Mesenteric fat pad (tissue), 1 donor: ENCODE results near the gene ITPR2. TPM values are rescaled to one million over a fixed set of nuclear protein-coding genes. Genes with fewer than 3 reads are reported as not detected.
"Not testable (repeated sequence)": the region's sequence is repeated elsewhere in the genome, so short reads cannot be mapped to it uniquely, and the experiment has no call there.

ENCODE experiments used
- DNase-seq: peaks from one replicate; pipeline ENCODE4 v3.0.0-alpha.2; 2020; ENCODE audit warnings: low spot score
- total RNA-seq: library from RNA; stranded (reverse); fragmentation: NEBNext Ultra II Directional; extraction: Animal tissue kit (Norgen Biotek cat#: 25700); gene quantifications from one replicate; pipeline ENCODE4 v1.2.1, GENCODE V29; 2021
- donor health status: DM: yes; HTN: yes; CAD: no.

ITPR2 gene
- total RNA-seq, 1 donor from 2014 or later: 71.3 TPM

DNA sequence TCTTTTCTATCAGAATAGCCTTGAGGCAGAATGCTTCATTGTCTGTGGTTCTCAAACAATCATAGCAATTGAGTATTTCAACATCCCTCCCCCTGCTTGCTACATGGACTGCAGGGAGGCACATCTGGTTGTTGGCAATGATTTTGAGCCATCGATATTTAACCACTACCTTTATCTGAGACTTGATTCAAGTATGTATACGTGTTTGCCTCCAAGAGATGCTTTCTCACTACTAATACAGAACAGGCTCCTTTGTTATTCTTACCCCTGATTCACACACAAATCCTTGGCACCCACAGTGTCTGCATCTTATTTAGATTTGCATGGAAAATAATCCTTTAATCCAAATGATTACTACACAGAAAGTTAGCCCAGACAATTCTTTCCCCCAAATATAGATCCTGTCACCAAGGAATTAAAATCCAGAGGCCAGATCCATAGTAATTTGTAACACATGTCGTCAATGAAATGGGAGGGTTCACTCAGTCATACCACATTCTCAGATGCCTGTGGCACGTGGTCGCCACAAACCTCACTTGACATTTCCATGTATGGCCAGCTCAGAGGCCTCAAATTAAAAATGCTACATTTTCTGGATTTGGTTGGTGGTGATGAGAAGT is 199.3 kb downstream of the ITPR2 start:
- DNase-seq: no peak

GRCh38 chr12:26632756-26633155 is 200.2 kb downstream of the ITPR2 start:
- DNase-seq: no peak

DNA sequence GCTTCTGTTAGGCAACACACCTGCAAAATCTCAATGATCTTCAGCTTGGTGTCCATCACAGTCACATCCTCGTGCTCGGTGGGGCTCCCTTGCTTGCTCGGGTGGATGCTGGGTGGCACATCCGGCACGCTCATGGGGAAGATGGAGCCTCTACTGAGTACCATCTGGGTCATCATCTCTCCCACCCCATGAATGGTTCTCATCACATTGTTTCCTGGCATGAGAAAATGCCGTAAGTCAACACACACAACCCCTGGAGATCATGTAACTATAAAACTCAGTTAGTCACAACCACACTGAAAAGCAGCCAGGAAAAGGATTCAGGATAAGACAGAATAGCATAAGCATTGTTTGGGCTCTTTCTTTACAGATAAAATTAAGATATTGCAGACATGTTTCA is 201.1 kb downstream of the ITPR2 start:
- no peak for DNase-seq

- DNase-seq: no peak
These were observed 202.4 kb downstream of the ITPR2 start for GRCh38 chr12:26630546-26631027.

- DNase-seq: no peak
These were observed 203.1 kb downstream of the ITPR2 start for GRCh38 chr12:26629864-26630263.

GRCh38 chr12:26628234-26628633 is 204.8 kb downstream of the ITPR2 start:
- no peak for DNase-seq

- DNase-seq: no peak
These were observed 205.7 kb downstream of the ITPR2 start for GRCh38 chr12:26627335-26627734.

- DNase-seq: no peak
These were observed 209.9 kb downstream of the ITPR2 start for GRCh38 chr12:26623136-26623535.

GRCh38 chr12:26622601-26623000 is 210.4 kb downstream of the ITPR2 start:
- no peak for DNase-seq

- no peak for DNase-seq
These were observed 211.1 kb downstream of the ITPR2 start for GRCh38 chr12:26621932-26622331.

- no peak for DNase-seq
These were observed 212.1 kb downstream of the ITPR2 start for GRCh38 chr12:26620907-26621306.

- DNase-seq: no peak
These were observed 215.5 kb downstream of the ITPR2 start for GRCh38 chr12:26617513-26617912.

GRCh38 chr12:26614011-26614616 is 218.9 kb downstream of the ITPR2 start:
- no peak for DNase-seq

DNA sequence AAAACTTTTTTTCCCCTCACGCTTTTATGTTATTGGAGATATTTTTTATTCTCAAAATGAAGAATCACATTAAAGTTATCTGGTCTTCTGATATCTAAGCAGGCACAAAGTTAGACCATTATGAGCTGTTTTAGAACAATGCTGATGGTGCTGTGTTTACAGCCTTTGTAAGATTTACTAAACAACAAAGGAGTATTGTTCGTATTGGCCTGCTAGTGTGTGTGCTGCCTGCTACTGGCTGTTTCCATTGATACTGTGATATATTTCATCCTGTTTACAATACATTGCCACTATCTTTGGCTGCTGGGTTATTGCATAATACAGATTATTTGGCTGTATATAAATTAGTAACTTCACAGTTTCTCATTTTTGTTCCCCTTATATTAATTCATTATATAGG is 220.8 kb downstream of the ITPR2 start:
- DNase-seq: no peak

- DNase-seq: no peak
These were observed 221.4 kb downstream of the ITPR2 start for GRCh38 chr12:26611598-26611997.

- no peak for DNase-seq
These were observed 222.2 kb downstream of the ITPR2 start for GRCh38 chr12:26610774-26611173.

DNA sequence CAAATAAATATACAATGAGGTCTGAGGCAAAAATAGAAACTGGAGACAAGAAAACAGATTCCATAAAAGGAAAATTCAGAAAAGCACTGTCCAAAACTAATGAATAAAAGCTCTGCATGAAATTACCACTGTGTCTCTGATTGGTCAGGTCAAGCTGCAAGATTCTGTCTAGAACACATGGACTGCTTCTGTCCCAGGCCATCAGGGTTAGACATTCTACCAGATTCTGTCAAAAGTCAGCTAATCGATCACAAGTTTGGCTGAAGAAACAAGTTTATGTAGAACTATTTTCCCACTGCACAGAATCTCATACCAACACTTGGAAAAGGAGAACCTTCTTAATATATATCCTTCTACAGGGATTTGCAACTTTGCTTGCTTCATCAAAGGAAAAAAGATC is 223.0 kb downstream of the ITPR2 start:
- DNase-seq: no peak

DNA sequence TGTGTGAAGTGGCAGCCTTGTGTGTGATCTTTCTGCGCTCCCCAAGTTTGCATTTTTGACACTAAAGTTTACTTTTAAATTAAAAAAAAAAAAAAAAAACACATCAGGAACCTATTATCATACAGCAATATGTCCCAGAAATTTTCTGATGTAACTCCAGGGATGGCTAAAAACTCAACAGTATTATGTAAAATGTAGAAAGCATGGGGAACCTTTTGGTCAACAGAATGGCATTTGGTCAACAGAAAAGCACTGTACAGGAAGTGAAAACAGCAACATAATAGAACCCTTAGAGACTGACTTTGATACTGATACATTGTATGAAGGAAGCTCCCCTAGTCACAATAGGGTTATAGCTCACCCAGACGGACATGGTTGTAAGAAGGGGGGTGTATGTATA is 224.3 kb downstream of the ITPR2 start:
- no peak for DNase-seq

DNA sequence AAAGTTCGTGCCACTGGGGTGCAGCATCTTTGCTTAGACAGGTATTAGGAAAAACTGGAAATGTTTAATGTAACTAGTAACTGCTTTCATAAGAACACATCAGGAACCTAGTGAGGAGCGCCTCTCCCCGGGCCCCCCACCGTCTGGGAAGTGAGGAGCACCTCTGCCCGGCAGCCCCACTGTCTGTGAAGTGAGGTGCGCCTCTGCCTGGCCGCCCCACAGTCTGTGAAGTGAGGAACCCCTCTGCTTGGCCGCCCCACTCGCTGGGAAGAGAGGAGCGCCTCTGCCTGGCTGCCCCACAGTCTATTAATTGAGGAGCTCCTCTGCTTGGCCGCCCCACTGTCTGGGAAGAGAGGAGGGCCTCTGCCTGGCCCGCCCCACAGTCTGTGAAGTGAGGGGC is 224.7 kb downstream of the ITPR2 start:
- DNase-seq: no peak

GRCh38 chr12:26606911-26607310 is 226.1 kb downstream of the ITPR2 start:
- no peak for DNase-seq

- DNase-seq: not testable (repeated sequence)
These were observed 228.2 kb downstream of the ITPR2 start for GRCh38 chr12:26604813-26605212.

GRCh38 chr12:26599096-26599695 is 233.8 kb downstream of the ITPR2 start:
- no peak for DNase-seq

- no peak for DNase-seq
These were observed 237.2 kb downstream of the ITPR2 start for GRCh38 chr12:26595806-26596205.
